Ovary (tissue), 9 donors: ENCODE measurements around the gene PRKCQ. TPM values are rescaled to one million over a fixed set of nuclear protein-coding genes. Genes with fewer than 3 reads are reported as not detected.

ENCODE experiments used
- DNase-seq, 5 donors: peaks; one replicate each; pipeline ENCODE4 v3.0.0-alpha.2; 2019 to 2020
- H3K27ac ChIP-seq, 2 donors: fragments of 200-600 bp; one replicate each; pipeline versions ENCODE4 v1.5.1 to v1.8.0; 2019 to 2022
- H3K27me3 ChIP-seq: fragments of 200-600 bp; one replicate; pipeline ENCODE4 v1.8.0; 2022
- H3K36me3 ChIP-seq: fragments of 200-600 bp; sonication (generic); one replicate; pipeline ENCODE4 v1.5.1; 2019
- H3K4me1 ChIP-seq: one replicate; pipeline ENCODE4 v1.8.1; 2013; ENCODE audit warnings: mild to moderate bottlenecking, moderate library complexity; ENCODE audit not compliant: insufficient read depth
- H3K4me3 ChIP-seq: fragments of 200-600 bp; sonication (generic); one replicate; pipeline ENCODE4 v1.5.1; 2017
- H3K9me3 ChIP-seq, 2 donors: fragments of 200-600 bp in 1 of 2; sonication (generic) in 1 of 2; one replicate each; pipeline versions ENCODE4 v1.5.1 to v1.8.1; 2013 to 2019; ENCODE audit warnings: mild to moderate bottlenecking in 1 of 2, moderate library complexity in 1 of 2
- EP300 ChIP-seq: sonication (generic); formaldehyde crosslinking; IDR thresholded peaks from one replicate; pipeline ENCODE4 v1.6.1; 2017; ENCODE audit warnings: antibody characterized with exemption
- POLR2A ChIP-seq: fragments of 450-650 bp; IDR thresholded peaks from one replicate; pipeline ENCODE4 v1.6.1; 2017; ENCODE audit warnings: antibody characterized with exemption, mild to moderate bottlenecking, moderate library complexity
- WGBS, 3 donors: extraction: QIAGEN DNeasy Blood & Tissue Kit in 1 of 3; methylation state at CpG; one replicate each; pipeline versions ENCODE4 v1.1.5 to v1.1.7; 2013 to 2017; 5-methylcytosine and 5-hydroxymethylcytosine counted together
- intact Hi-C, 4 donors: fragments of 100-400 bp; cut with DNase I; formaldehyde crosslinking; loops; one replicate each; pipeline versions ENCODE4 v1.11.0 to v1.15.1; 2022 to 2023
- polyA plus RNA-seq, 2 donors: library from polyadenylated mRNA; stranded (reverse); fragments of 200-250 nt in 1 of 2; fragments of 350-450 nt in 1 of 2; fragmentation: Illumina TruSeq in 1 of 2; extraction: RNeasy Lipid Tissue Mini Kit (QIAGEN cat#74804) in 1 of 2; gene quantifications; one replicate each; pipeline ENCODE4 v1.2.3, GENCODE V29; 2013 to 2014
- total RNA-seq, 7 donors: library from RNA; depleted of rRNA in 2 of 7; stranded (reverse); fragments of >200 nt in 2 of 7; fragmentation: NEBNext Ultra II Directional in 3 of 7; extraction: Animal tissue kit (Norgen Biotek cat#: 25700) in 3 of 7; gene quantifications; one replicate each; pipeline versions ENCODE4 v1.1.0 to v1.2.4, GENCODE V29; 2016 to 2023
- TF ChIP-seq, protein P1 (sequence below), 3 donors: fragments of 450-650 bp in 2 of 3; fragments of 200-600 bp in 1 of 3; IDR thresholded peaks; one replicate each; pipeline versions ENCODE4 v1.5.1 to v1.8.0; 2016 to 2022; ENCODE audit warnings: antibody characterized with exemption in 3 of 3, mild to moderate bottlenecking in 1 of 3
- donor health status: DM: no; HTN: no; CAD: no; lungs with moderate emphysema.
- donor health status: DM: no; HTN: no; CAD: no.
- donor health status: Bipolar disorder and iron deficiency.
- donor health status: DM: yes; HTN: yes; CAD: no.
- donor health status: DM: no; HTN: no; CAD: no.
- donor health status: DM: yes; HTN: yes; CAD: no.

The PRKCQ gene
- total and polyA plus RNA-seq, 9 donors: 0.71 to 3.6 (median 1.1) TPM

DNA sequence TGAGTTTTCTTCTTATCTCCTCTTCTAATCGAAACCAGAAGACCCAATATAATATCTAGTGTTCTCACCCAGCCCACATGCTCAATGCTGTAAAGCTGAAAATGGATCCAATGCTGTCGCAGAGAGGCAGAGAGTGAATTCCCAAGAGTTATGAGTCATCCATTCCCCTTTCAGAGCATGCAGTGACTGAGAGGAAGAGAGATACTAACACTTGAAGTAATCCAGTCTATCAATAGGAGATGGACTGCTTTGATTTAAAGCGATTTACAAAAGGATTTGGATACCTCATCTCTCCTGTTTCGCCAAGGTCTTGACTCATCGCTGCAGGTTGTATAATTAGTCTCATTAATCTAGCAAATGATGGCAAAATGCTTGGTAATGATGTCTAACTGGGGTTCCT lies 41.5 kb upstream of the PRKCQ start:
- H3K9me3 ChIP-seq: no peaks in the 10 kb centered on the region
- H3K27ac ChIP-seq: no peak overlapping the region
- H3K27me3 ChIP-seq: no peaks in the 10 kb centered on the region
- no peaks in the 10 kb centered on the region for H3K36me3 ChIP-seq
- no peaks in the 10 kb centered on the region for H3K4me1 ChIP-seq
- intact Hi-C loops: no loop called here
- no peak for DNase-seq
- WGBS, 3 donors: 63 to 67% (median 66%) methylated on average over 5 of the region's 5 CpGs
- H3K4me3 ChIP-seq: no peak overlapping the region
- TF ChIP-seq EP300 (no peak), POLR2A (no peak)
- TF ChIP-seq, protein P1, sequence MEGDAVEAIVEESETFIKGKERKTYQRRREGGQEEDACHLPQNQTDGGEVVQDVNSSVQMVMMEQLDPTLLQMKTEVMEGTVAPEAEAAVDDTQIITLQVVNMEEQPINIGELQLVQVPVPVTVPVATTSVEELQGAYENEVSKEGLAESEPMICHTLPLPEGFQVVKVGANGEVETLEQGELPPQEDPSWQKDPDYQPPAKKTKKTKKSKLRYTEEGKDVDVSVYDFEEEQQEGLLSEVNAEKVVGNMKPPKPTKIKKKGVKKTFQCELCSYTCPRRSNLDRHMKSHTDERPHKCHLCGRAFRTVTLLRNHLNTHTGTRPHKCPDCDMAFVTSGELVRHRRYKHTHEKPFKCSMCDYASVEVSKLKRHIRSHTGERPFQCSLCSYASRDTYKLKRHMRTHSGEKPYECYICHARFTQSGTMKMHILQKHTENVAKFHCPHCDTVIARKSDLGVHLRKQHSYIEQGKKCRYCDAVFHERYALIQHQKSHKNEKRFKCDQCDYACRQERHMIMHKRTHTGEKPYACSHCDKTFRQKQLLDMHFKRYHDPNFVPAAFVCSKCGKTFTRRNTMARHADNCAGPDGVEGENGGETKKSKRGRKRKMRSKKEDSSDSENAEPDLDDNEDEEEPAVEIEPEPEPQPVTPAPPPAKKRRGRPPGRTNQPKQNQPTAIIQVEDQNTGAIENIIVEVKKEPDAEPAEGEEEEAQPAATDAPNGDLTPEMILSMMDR (IDR thresholded peaks at IDR 0.05): no peak

DNA sequence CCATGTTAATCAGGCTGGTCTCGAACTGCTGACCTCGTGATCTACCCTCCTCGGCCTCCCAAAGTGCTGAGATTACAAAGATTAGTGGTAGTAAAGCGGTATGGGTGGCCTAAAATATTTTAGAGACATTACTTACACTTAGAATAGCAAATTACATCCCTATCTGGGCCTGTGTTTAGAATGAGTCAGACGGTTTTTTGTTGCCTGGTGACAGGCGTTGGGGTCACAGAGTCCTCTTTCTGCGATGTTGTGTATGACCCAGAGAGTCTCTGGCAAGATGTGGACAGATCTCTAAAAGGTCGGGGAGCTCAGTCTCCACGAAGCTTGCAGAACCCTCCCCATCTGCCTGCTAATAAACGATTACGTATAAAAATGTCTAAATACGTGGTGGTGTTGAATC lies 39.6 kb upstream of the PRKCQ start:
- intact Hi-C loops: no loop called here
- Histone ChIP-seq H3K4me3 (no peak overlapping the region), H3K4me1 (no peaks in the 10 kb centered on the region), H3K36me3 (no peaks in the 10 kb centered on the region), H3K27me3 (no peaks in the 10 kb centered on the region), H3K27ac (no peak overlapping the region), H3K9me3 (no peaks in the 10 kb centered on the region)
- 79 to 84% (median 80%) methylated on average over 12 of the region's 12 CpGs for WGBS, 3 donors
- TF ChIP-seq, protein P1 (IDR thresholded peaks at IDR 0.05): no peak
- TF ChIP-seq POLR2A (no peak), EP300 (no peak)
- no peak for DNase-seq

DNA sequence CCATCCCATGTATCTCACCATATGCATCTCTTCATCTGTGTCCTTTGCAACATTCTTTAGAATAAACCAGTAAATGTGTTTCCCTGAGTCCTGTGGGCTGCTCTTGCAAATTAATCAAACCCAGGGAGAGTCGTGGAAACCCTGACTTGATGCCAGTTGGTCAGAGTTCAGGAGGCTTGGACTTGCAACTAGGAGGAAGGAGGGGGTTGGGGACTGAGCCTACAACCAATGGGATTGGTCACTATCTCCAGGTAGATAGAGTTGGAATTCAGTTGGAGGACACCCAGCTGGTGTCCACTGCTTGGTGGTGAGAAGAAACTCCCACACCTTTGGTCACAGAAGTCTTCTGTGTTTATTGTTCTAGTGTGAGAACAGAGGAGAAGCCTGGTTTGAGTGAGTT lies 38.3 kb upstream of the PRKCQ start:
- intact Hi-C loops: no loop called here
- H3K27me3 ChIP-seq: no peaks in the 10 kb centered on the region
- H3K9me3 ChIP-seq: no peaks in the 10 kb centered on the region
- H3K36me3 ChIP-seq: no peaks in the 10 kb centered on the region
- TF ChIP-seq POLR2A (no peak), EP300 (no peak)
- TF ChIP-seq, protein P1 (IDR thresholded peaks at IDR 0.05): no peak
- 0 to 15% (median 6%) methylated on average over 1 of the region's 1 CpG for WGBS, 3 donors
- DNase-seq: no peak
- no peaks in the 10 kb centered on the region for H3K4me1 ChIP-seq
- H3K27ac ChIP-seq: no peak overlapping the region
- H3K4me3 ChIP-seq: no peak overlapping the region

DNA sequence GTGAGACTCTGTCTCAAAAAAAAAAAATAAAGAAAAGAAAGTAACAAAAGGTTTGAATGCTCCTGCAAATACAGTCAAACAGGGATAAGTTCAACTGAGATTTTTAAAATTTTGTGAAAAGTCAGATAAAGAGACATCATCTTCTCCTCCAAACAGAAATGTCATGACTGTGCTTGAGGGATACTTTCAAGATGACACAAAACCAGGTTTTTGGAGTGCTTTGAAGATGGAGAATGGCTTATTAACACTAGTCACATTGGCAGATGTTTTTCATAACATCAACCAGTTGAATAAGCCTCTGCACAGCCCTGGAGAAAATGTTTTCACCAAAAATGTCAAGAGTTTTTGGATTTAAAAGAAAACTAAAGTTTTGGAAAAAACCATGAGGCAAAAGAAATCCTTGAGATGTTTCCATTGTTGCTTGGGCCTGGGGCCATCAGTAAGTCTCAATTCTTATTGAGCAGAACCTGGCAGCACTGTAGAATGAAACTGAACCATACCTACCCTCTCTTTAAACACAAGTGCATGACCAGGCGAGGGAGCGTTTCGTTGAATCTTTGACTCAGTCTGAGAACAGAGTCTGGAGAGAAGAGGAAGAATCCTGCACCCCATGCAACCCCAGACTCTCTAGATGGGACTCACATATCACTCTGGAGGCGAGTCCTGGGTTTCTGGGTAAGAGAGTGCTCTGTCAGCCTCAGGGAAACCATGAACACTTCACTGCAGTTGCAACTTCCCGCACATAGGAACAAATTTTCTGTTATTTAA lies 37.4 kb upstream of the PRKCQ start:
- Histone ChIP-seq H3K27ac (no peak overlapping the region), H3K4me1 (no peaks in the 10 kb centered on the region), H3K9me3 (no peaks in the 10 kb centered on the region), H3K4me3 (no peak overlapping the region), H3K36me3 (no peaks in the 10 kb centered on the region), H3K27me3 (no peaks in the 10 kb centered on the region)
- TF ChIP-seq POLR2A (no peak), EP300 (no peak)
- TF ChIP-seq, protein P1 (IDR thresholded peaks at IDR 0.05): no peak
- intact Hi-C loops: no loop called here
- no peak for DNase-seq
- WGBS, 3 donors: 83 to 94% (median 90%) methylated on average over 5 of the region's 5 CpGs
